Left ventricle myocardium inferior (tissue), 1 donor: ENCODE measurements around the gene ACTL9. TPM values are rescaled to one million over a fixed set of nuclear protein-coding genes. Genes with fewer than 3 reads are reported as not detected.
"Not testable (repeated sequence)": the region's sequence is repeated elsewhere in the genome, so short reads cannot be mapped to it uniquely, and the experiment has no call there.

Source experiments
- DNase-seq: peaks from one replicate; pipeline ENCODE4 v3.0.0-alpha.2; 2020
- H3K27ac ChIP-seq: fragments of 200-600 bp; replicated peaks from 2 replicates; pipeline ENCODE4 v1.8.0; 2021
- H3K27me3 ChIP-seq: fragments of 200-600 bp; 2 replicates; pipeline ENCODE4 v1.8.0; 2021; ENCODE audit warnings: low read depth
- H3K36me3 ChIP-seq: fragments of 200-600 bp; 2 replicates; pipeline ENCODE4 v1.8.0; 2021
- H3K4me1 ChIP-seq: fragments of 200-600 bp; 2 replicates; pipeline ENCODE4 v1.8.0; 2021
- H3K4me3 ChIP-seq: fragments of 200-600 bp; 2 replicates; pipeline ENCODE4 v1.8.0; 2021; ENCODE audit warnings: mild to moderate bottlenecking, moderate library complexity
- H3K9me3 ChIP-seq: fragments of 200-600 bp; replicated peaks from 2 replicates; pipeline ENCODE4 v1.8.0; 2021
- CTCF ChIP-seq: fragments of 200-600 bp; IDR thresholded peaks from 2 replicates; pipeline ENCODE4 v1.8.0; 2021; ENCODE audit warnings: antibody characterized with exemption, mild to moderate bottlenecking, borderline replicate concordance
- intact Hi-C: fragments of 100-400 bp; cut with micrococcal nuclease; formaldehyde crosslinking; loops from one replicate; pipeline ENCODE4 v1.11.0; 2022
- long read RNA-seq: library from polyadenylated mRNA; unstranded; transcript quantifications from one replicate; pipeline ENCODE4 v2.0.0, GENCODE V29; 2021
- total RNA-seq: library from RNA; stranded (reverse); fragmentation: NEBNext Ultra II Directional; extraction: Animal tissue kit (Norgen Biotek cat#: 25700); gene quantifications from one replicate; pipeline ENCODE4 v1.2.1, GENCODE V29; 2021
- donor health status: DM: no; HTN: yes; CAD: no; lungs with severe emphysema.

The ACTL9 gene
- not detected for total RNA-seq
- long read RNA-seq = 0 reads

GRCh38 chr19:8698433-8699063 lies at the start of gene ACTL9:
Gene ACTL9 (minus strand): TSS chr19:8698795. CDS start chr19:8698701, 94 bp downstream.
- intact Hi-C loops = no loop called here
- no peak for TF ChIP-seq CTCF
- H3K4me3 ChIP-seq = no peak within 1 kb of the TSS
- H3K27me3 ChIP-seq = peaks cover 83% of the 10 kb centered on the region
- H3K36me3 ChIP-seq = no peaks in the 10 kb centered on the region
- H3K27ac ChIP-seq = no peak within 1 kb of the TSS
- H3K9me3 ChIP-seq = no peaks in the 10 kb centered on the region
- no peak for DNase-seq
- no peaks in the 10 kb centered on the region for H3K4me1 ChIP-seq

- DNase-seq, H3K4me3 ChIP-seq, H3K36me3 ChIP-seq, H3K9me3 ChIP-seq, H3K4me1 ChIP-seq, H3K27ac ChIP-seq, H3K27me3 ChIP-seq, intact Hi-C loops: not testable (repeated sequence)
Observed at GRCh38 chr19:8739291-8740065, 40.9 kb upstream of the ACTL9 start.

GRCh38 chr19:8738377-8738776 lies 39.8 kb upstream of the ACTL9 start:
- intact Hi-C loops = no loop called here
- Histone ChIP-seq H3K4me3 (no peak overlapping the region), H3K27me3 (peaks cover 13% of the 10 kb centered on the region), H3K36me3 (no peaks in the 10 kb centered on the region), H3K9me3 (no peaks in the 10 kb centered on the region), H3K4me1 (no peaks in the 10 kb centered on the region), H3K27ac (no peak overlapping the region)
- TF ChIP-seq CTCF = no peak
- DNase-seq = no peak

GRCh38 chr19:8731428-8732169 lies 33.0 kb upstream of the ACTL9 start:
- H3K27ac ChIP-seq = no peak overlapping the region
- intact Hi-C loops = no loop called here
- H3K27me3 ChIP-seq = peaks cover 41% of the 10 kb centered on the region
- H3K36me3 ChIP-seq = no peaks in the 10 kb centered on the region
- no peak for DNase-seq
- H3K4me1 ChIP-seq = no peaks in the 10 kb centered on the region
- no peaks in the 10 kb centered on the region for H3K9me3 ChIP-seq
- no peak for TF ChIP-seq CTCF
- H3K4me3 ChIP-seq = no peak overlapping the region

- no peak for TF ChIP-seq CTCF
- no peaks in the 10 kb centered on the region for H3K36me3 ChIP-seq
- no peak for DNase-seq
- no peak overlapping the region for H3K4me3 ChIP-seq
- H3K4me1 ChIP-seq = no peaks in the 10 kb centered on the region
- H3K27me3 ChIP-seq = peaks cover 34% of the 10 kb centered on the region
- intact Hi-C loops = no loop called here
- H3K9me3 ChIP-seq = no peaks in the 10 kb centered on the region
- no peak overlapping the region for H3K27ac ChIP-seq
Observed at GRCh38 chr19:8724276-8724675, 25.7 kb upstream of the ACTL9 start.

- intact Hi-C loops = no loop called here
- TF ChIP-seq CTCF = no peak
- no peaks in the 10 kb centered on the region for H3K4me1 ChIP-seq
- DNase-seq = no peak
- H3K36me3 ChIP-seq = no peaks in the 10 kb centered on the region
- H3K4me3 ChIP-seq = no peak overlapping the region
- H3K27ac ChIP-seq = no peak overlapping the region
- peaks cover 13% of the 10 kb centered on the region for H3K9me3 ChIP-seq
- H3K27me3 ChIP-seq = peaks cover 34% of the 10 kb centered on the region
Observed at GRCh38 chr19:8722032-8722431, 23.4 kb upstream of the ACTL9 start.
